Measurements from ENCODE around the gene DSCAML1. TPM values are rescaled to one million over a fixed set of nuclear protein-coding genes. Genes with fewer than 3 reads are reported as not detected.

The DSCAML1 gene
- total RNA-seq, 2 donors from 2014 or later, result 2.8 TPM; not detected in 1

DNA sequence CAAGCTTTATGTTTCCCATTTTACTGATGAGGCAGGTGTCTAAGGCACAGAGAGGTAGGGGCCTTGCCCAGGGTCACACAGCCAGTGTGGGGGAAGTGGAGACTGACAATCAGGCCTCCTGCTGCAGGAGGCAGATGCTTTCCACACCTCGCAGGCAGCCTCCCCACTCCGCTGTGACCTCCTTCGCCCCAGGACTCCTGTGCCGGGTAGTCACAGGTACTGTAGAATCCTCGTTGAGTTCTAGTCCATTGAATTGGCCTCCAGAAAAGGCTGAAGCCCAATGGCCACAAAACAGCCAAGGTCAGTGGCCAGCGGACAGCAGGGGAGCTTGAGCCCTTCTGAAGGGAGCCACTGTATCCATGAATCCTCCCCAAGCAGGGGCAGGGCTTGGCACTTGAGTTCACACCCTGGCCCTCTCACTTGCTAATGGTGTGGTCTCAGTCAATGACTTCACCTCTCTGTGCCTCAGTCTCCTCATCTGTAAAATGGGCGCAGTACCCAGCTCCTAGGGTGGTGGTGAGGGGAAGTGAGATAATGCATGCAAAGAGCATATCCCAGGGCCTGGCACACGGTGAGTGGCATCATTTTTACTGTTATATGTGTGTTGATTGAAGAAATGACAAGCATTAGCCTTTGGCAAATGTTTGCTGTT lies 28.6 kb upstream of the DSCAML1 start:
- Mint-ChIP-seq H3K27me3 (no peaks in the 10 kb centered on the region), H3K4me3 (no peak overlapping the region), H3K36me3 (ENCODE audit: low read depth) (no peaks in the 10 kb centered on the region), H3K27ac (peak overlapping the region; percentile 39), H3K4me1 (peaks cover 15% of the 10 kb centered on the region), H3K9me3 (no peaks in the 10 kb centered on the region)
- ATAC-seq (replicated peaks), result no peak

DNA sequence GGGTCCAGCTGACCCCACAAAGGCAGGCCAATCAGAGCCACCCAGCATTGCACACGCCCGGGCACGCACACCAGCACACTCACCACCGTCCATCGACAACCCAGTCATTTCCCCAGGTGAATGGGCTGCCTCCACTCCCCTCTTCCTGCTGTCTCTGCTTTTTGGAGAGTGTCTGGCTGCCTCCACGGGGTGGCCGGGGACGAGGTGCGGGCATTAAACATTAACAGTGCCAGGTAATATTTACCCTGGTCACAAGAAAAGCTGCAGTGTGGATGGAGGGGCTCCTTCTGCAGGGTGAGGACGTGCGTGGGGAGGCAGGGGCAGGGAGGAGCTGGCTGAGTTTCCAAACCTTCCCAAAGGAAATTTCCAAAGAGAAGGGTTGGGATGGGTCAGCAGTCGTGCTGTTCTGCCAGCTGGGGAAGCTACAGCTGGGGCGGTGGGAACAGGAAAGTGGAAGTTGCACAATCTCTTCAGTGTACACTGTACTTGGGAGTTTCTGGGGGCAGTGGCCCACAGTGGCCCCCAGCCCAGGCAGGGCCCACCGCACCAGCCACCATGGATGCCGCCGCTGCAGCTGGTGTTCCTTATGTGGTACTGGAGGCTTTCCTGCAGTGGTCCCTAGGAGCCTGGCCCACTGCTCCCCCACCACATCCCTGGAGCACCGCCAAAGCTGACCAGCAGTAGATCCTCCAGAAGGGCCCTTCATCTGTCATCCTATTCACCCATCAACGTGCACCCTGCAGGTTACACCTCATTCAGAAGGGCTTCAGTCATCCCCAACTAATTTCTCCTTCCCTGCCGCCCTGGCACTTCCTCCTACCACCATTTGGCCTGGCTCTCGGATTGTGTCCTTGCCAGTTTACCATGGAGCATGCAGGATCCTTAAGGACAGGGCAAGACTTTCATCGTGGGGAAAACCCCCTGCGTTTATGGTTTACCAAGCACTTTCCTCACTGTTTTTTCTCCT lies 27.8 kb upstream of the DSCAML1 start, which contains the start of gene FXYD2:
Gene FXYD2, minus strand, starts transcription at position 174 of the 967 bp plus-strand sequence. Its CDS starts 66 bp downstream, at position 108.
- Mint-ChIP-seq H3K27ac (peak within 1 kb of the TSS; percentile 61), H3K27me3 (no peaks in the 10 kb centered on the region), H3K4me3 (no peak within 1 kb of the TSS), H3K36me3 (ENCODE audit: low read depth) (no peaks in the 10 kb centered on the region), H3K4me1 (peaks cover 15% of the 10 kb centered on the region), H3K9me3 (no peaks in the 10 kb centered on the region)
- no peak for ATAC-seq (replicated peaks)

DNA sequence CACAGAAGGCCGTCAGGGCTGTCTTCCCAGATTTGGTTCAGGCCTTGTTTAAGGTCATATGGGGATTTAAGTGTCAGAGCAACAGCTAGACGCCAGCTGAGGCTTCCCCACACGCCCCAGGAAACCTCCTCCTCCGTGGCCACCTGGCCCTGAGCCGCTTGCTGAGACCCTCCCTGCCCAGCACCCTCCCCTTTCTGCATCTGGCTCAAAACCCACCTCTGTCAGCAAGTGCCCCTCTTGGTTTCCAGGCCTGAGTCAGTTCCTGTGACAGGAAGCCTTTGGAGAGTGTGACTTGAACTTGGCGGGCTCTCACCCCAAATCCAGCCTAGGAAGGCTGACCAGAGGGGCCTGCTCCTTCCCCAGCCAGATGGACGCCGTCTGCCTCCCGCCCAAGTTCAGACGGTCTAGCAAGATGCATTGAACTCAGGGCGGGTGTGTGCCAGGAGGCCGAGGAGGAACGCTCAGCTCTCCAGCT lies 27.0 kb upstream of the DSCAML1 start:
- peaks cover 15% of the 10 kb centered on the region for H3K4me1 Mint-ChIP-seq
- H3K4me3 Mint-ChIP-seq, result no peak overlapping the region
- no peaks in the 10 kb centered on the region for H3K27me3 Mint-ChIP-seq
- ATAC-seq (replicated peaks), result no peak
- H3K36me3 Mint-ChIP-seq (ENCODE audit: low read depth), result no peaks in the 10 kb centered on the region
- H3K9me3 Mint-ChIP-seq, result no peaks in the 10 kb centered on the region
- H3K27ac Mint-ChIP-seq, result peak overlapping the region; percentile 61

DNA sequence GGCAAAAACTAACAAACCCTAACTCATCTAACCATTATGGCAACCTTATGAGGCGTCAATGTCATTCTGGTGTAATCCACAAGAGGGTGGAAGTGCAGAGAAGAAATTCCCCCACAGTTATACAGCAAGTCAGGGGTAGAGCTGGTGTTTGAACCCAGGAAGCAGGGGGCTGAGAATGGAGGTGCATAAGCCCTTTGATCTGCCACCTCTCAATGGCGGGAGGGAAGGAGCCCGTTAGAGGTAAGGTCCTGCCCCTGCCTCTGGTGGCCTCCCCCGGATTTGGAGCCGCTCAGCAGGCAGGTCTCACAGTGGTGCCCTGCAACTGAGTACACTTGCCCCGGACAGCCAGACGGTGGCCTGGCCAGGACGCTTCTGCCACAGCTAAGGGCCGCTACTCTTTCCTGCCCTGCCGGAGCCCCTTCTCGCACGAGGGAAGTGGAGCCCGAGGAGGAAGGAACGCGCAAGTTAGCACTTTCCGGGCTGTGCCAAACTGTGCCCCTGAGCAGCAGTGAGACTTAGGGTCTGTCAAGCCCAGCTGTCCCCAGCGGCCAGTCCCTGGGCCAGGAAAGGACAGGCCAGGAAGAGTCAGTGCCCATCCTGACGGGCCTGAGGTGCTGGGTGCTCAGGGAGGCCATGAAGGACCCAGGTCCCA lies 26.4 kb upstream of the DSCAML1 start:
- Mint-ChIP-seq H3K4me1 (peaks cover 18% of the 10 kb centered on the region), H3K9me3 (no peaks in the 10 kb centered on the region), H3K27me3 (no peaks in the 10 kb centered on the region), H3K27ac (peak overlapping the region; percentile 53), H3K4me3 (no peak overlapping the region), H3K36me3 (ENCODE audit: low read depth) (no peaks in the 10 kb centered on the region)
- ATAC-seq (replicated peaks), result peak; percentile 16

DNA sequence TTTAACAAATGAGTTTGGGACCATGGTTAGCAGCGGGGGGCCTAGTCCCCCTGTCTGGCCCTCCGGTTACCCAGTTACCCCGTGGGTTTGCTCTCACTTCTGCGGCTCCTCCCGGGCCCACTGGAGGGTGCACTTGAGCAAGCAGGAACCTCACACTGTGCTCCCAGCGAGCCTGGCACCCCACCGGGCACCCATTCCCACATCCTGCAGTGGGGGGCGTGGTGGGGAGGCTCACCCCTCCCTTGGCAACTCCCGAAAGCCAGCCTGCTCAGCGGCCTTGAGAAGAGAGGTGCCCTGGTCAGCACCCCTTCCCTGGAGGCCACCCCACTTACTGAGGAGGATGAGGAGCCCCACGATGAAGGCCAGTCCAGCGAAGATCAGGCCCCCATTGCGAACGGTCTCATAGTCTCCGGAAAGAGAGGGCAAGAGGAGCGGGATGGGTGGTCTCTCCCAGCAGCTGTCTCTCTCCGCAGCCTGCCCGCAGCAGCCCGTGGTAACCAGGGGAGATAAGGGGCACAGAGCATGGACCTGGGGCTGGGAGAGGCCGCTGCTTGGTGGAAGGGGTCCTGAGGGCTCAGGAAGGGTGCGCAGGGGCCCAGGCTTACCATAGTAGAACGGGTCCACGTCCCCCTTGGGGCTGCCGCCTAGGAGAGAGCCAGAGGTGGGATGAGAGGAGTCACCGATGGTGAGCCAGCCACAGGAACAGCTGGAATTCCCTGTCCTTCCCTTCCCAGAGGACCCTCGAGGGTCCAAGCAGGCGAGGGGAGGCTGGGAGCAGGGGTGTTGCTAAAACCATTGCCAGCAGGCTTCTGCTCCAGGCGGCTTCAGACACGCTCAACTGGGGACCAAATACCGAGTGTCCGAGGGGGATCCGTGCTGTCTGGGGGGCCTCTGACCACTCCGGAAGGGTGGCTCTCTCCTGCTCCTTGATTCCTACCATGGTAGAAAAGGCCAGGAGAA lies 25.3 kb upstream of the DSCAML1 start:
- no peaks in the 10 kb centered on the region for H3K9me3 Mint-ChIP-seq
- H3K36me3 Mint-ChIP-seq (ENCODE audit: low read depth), result no peaks in the 10 kb centered on the region
- H3K4me3 Mint-ChIP-seq, result no peak overlapping the region
- peak overlapping the region; percentile 42 for H3K27ac Mint-ChIP-seq
- H3K27me3 Mint-ChIP-seq, result no peaks in the 10 kb centered on the region
- peak; percentile 20 for ATAC-seq (replicated peaks)
- H3K4me1 Mint-ChIP-seq, result peaks cover 23% of the 10 kb centered on the region

DNA sequence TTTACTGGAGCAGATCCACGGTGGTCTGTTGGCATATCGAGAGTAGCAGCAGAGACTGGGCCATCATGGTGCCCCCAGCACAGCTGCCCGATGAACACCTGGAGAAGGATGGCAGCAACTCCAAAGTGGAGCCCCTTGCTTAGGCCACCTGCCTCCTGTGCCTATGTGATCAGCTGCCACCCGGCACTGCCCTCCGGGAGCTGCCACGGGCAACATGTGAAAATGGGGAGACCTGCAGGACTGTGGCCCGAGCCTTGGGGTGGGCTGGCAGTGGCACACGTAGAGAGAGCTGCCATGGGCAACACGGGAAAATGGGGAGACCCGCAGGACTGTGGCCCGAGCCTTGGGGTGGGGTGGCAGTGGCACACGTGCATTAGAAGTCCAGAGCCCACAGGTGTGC lies 24.4 kb upstream of the DSCAML1 start:
- H3K4me1 Mint-ChIP-seq, result peaks cover 22% of the 10 kb centered on the region
- H3K36me3 Mint-ChIP-seq (ENCODE audit: low read depth), result no peaks in the 10 kb centered on the region
- H3K27me3 Mint-ChIP-seq, result no peaks in the 10 kb centered on the region
- ATAC-seq (replicated peaks), result no peak
- peak overlapping the region; percentile 42 for H3K27ac Mint-ChIP-seq
- H3K4me3 Mint-ChIP-seq, result no peak overlapping the region
- H3K9me3 Mint-ChIP-seq, result no peaks in the 10 kb centered on the region

DNA sequence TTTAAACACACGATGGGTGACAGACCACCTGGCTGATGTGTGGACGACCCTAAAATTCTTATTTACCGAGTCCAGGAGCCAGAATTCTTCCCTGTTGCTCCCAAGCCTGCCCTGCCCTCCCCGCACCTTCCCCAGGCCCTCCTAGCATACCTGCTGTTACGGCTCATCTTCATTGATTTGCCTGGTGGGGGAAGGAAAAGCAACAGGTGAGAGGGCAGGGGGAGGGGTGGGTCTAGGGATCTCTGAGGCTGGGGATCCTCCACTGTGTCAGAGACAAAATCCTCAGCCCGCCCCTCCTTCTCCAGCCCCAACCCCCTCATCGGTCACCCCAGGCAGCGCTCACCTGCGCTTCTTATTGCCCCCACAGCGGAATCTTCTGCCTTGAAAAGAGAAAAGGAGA lies 23.5 kb upstream of the DSCAML1 start:
- H3K27ac Mint-ChIP-seq, result no peak overlapping the region
- H3K36me3 Mint-ChIP-seq (ENCODE audit: low read depth), result no peaks in the 10 kb centered on the region
- no peak for ATAC-seq (replicated peaks)
- no peak overlapping the region for H3K4me3 Mint-ChIP-seq
- H3K4me1 Mint-ChIP-seq, result peaks cover 23% of the 10 kb centered on the region
- H3K9me3 Mint-ChIP-seq, result no peaks in the 10 kb centered on the region
- no peaks in the 10 kb centered on the region for H3K27me3 Mint-ChIP-seq

DNA sequence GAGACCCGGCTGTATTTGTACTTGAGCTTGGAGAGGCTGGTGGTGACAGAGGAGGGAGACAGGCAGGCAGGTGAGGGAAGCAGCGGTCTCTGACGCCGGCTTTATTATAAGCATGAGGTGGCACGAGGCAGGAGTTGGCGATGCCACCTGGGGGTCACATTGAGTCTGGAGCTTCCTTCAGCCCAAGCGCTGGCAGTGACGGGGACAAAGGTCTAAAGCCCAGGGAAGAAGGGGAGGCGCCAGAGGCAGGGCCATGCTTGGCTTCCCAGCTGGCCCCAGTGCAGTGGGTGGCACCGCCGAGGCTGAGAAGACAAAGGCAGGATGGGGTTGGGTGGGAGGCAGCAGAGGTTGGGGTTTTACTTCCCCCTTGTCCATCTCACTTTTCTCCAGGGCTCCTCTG lies 23.1 kb upstream of the DSCAML1 start:
- Mint-ChIP-seq H3K27me3 (no peaks in the 10 kb centered on the region), H3K4me3 (no peak overlapping the region), H3K9me3 (no peaks in the 10 kb centered on the region), H3K36me3 (ENCODE audit: low read depth) (no peaks in the 10 kb centered on the region), H3K27ac (peak overlapping the region; percentile 89), H3K4me1 (peaks cover 27% of the 10 kb centered on the region)
- ATAC-seq (replicated peaks), result no peak

DNA sequence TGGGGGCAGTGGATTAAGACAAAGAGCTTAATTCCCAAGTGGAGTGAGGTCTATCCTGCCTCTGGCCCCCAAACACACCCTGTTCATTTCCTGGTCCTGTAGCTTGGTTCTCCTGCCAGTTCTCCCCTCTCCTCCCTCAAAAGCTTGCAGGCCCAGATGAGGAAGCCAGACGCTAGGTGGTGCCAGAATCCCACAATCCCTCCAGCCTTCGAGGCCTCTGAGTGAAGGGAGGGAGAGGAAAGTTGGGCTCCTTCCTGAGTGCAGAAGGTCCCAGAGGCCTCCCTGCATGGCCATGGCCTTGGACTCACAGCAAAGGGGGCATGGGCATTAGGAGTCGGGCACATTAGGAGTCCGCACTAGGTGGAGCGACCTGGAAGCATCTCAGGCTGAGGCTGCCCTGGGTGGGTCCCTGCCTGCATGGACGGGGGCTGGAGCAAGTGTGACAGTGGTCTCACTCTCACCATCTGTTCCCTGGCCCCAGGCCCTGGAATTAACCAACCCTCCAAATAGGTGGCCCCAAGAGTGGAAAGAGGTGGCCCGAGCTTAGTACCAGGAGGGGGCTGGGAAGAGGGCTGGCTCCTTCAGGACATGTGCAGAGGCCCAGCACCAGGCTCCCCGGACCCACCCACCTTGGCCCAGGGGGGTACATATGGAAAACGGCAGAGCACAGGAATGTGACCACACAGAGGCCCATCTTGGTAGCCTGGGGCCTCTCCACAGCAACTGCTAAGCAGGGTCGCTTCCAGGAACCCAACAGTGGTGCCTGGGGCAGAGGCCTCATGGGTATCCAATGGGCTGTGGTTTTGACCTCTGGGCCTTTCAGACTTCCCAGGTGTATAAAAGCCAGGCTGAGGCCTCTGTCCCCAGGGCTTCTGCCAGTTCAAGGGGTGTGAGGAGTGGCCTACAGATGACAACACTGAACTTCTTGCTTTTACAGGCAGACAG lies 22.4 kb upstream of the DSCAML1 start:
- Mint-ChIP-seq H3K27me3 (no peaks in the 10 kb centered on the region), H3K4me3 (peak overlapping the region; percentile 76), H3K36me3 (ENCODE audit: low read depth) (no peaks in the 10 kb centered on the region), H3K4me1 (peaks cover 34% of the 10 kb centered on the region), H3K9me3 (no peaks in the 10 kb centered on the region), H3K27ac (peak overlapping the region; percentile 92)
- no peak for ATAC-seq (replicated peaks)

DNA sequence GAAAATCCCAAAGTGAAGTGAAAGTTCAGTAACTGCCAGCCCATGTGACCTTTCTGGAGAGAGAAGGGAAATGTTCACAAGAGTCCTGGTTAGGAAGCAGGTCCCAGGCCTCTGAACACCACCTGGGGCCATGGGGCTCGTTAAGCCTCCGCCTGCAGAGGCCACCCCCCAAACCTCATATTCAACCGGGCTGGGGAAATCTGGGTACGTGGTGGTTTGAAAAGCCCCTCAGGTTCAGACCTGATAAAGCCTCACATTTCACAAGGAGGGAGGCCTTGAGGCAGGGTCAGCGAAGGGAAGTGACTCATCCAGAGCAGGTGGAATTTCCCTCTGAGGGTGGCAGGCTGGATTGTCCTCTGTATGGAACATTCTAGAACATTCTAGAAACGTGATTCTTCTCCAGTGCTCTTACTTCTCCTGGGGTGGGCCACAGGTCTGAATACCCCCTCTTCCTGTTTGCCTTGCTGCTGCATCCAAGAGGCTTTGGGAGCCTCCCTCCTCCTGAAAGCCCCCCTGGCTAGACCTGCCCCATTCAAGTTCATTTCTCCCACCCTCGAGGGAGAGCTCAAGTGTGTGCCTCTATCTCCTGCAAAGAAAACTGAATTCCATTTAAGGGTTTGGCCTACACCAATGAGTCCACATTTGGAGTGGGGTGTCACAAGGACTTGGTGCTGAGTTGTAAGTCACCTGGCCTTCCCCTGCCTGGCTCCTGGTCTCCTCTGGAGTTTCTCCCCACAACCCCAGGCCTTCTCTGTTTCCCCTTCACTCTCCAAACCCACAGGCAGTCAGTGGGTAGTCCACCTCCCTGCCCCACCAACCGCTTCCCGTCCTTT lies 21.2 kb upstream of the DSCAML1 start:
- Mint-ChIP-seq H3K4me3 (peak overlapping the region; percentile 76), H3K4me1 (peaks cover 40% of the 10 kb centered on the region), H3K9me3 (no peaks in the 10 kb centered on the region), H3K27me3 (no peaks in the 10 kb centered on the region), H3K27ac (peak overlapping the region; percentile 92), H3K36me3 (ENCODE audit: low read depth) (no peaks in the 10 kb centered on the region)
- peak; percentile 59 for ATAC-seq (replicated peaks)

DNA sequence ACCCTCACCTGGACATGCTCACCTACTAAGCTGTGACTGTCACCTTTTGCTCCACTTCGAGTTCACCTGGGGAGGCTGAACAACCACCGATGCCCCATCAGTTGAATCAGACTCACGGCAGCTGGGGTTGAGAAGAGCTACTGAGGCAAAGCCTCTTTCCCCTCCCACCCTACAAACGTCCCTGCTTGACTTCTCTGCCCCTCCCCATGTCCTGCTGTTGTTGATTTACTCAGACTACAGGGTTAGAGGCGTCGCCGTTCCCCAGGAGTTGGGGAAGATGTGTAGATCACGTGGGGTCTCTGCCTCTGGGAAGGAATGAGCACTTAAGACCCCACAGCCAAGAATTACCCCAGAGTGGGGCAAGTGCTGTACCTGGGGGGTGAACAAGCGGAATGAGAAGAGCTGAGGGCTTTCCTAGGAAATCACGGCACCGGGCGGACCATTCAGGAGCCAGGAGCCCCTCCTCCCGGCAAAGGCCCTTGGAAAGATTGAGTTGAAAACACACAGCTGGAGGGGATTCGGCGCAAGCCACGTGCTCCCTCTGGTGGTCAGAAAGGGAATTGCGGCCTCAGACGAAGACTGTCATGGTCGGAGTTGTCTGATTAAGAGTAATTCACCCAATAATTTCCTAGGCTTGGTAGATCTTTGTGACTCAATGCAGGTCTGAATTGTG lies 20.5 kb upstream of the DSCAML1 start:
- Mint-ChIP-seq H3K27ac (peak overlapping the region; percentile 92), H3K4me1 (peaks cover 43% of the 10 kb centered on the region), H3K36me3 (ENCODE audit: low read depth) (no peaks in the 10 kb centered on the region), H3K9me3 (no peaks in the 10 kb centered on the region), H3K27me3 (no peaks in the 10 kb centered on the region), H3K4me3 (peak overlapping the region; percentile 76)
- peak; percentile 60 for ATAC-seq (replicated peaks)
